Epithelial cell of proximal tubule (primary cell): ENCODE measurements around the gene PRRX1. TPM values are rescaled to one million over a fixed set of nuclear protein-coding genes. Genes with fewer than 3 reads are reported as not detected.

Source experiments
- DNase-seq: peaks from one replicate; pipeline ENCODE4 v3.0.0-alpha.2; 2011; ENCODE audit warnings: low read depth
- H3K4me3 ChIP-seq: 2 replicates; pipeline ENCODE4 v1.5.1; 2011; ENCODE audit warnings: low read depth, mild to moderate bottlenecking, low read length
- CTCF ChIP-seq: conservative IDR thresholded peaks from 2 replicates; pipeline ENCODE4 v1.5.1; 2012; ENCODE audit warnings: low read depth, mild to moderate bottlenecking, low read length
- total RNA-seq: library from RNA; depleted of rRNA; stranded (reverse); fragments of >200 nt; gene quantifications from 2 replicates; pipeline ENCODE4 v1.2.3, GENCODE V29; 2015

PRRX1 gene
- total RNA-seq, 1 donor from 2014 or later: under 0.01 TPM

- H3K4me3 ChIP-seq: no peak overlapping the region
- no peak for DNase-seq
- no peak for TF ChIP-seq CTCF
Observed at GRCh38 chr1:170703591-170703990, 39.7 kb downstream of the PRRX1 start.

DNA sequence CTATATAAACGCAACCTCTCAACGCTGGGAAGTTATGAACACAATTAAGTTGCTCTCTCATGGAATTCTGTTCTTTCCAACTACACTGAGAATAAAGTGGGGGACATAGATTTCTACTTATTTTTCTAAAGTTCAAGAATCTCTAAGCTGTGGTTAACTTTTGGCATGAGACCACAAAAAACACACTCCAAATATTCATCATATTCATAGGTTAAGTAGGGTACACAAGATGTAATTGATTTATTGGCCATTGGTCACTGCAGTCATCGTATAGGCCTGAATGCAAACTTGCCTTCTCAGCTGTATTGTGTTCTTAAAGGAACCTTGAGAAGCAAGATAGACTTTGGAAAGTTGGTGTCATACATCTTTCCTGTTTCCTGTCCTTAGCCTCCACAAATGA is 40.3 kb downstream of the PRRX1 start:
- DNase-seq: no peak
- no peak overlapping the region for H3K4me3 ChIP-seq
- TF ChIP-seq CTCF: no peak

DNA sequence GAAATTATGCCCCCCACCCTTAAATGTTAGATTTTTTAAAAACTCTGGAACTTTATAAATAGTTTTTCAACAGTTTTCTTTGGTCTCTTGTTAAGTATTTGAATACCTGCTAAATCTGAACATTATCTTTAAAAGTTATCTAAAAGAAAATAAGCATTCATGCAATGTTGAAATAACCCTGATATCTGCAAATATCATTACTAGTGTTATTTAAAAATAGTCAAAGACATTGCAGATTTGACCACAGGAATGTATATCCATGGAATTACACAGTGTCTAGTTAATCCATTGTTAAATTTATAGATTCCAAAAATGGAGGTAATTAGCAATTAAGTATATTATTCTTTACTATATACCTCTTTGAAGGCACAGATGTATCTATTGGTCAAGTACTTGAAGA is 42.0 kb downstream of the PRRX1 start:
- DNase-seq: no peak
- H3K4me3 ChIP-seq: no peak overlapping the region
- TF ChIP-seq CTCF: no peak

DNA sequence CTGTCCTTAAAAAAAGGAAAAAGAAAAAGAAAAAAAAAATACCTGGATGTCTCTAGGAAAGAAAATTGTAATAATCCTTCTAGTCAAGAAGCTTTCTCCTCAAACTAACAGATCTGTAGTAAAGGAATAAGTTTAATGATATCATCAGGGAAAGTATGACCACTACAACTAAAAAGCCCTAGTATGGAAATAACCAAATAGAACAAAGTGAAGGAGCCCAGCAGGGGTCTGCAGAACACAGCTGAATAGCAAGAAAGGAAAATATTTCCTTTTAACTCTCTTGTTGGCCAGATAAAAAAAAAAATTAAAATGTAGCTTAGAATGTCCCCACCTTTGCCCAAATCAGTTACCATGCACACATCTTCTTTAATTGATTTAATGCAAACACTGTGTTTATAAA is 43.2 kb downstream of the PRRX1 start:
- H3K4me3 ChIP-seq: no peak overlapping the region
- DNase-seq: no peak
- no peak for TF ChIP-seq CTCF

DNA sequence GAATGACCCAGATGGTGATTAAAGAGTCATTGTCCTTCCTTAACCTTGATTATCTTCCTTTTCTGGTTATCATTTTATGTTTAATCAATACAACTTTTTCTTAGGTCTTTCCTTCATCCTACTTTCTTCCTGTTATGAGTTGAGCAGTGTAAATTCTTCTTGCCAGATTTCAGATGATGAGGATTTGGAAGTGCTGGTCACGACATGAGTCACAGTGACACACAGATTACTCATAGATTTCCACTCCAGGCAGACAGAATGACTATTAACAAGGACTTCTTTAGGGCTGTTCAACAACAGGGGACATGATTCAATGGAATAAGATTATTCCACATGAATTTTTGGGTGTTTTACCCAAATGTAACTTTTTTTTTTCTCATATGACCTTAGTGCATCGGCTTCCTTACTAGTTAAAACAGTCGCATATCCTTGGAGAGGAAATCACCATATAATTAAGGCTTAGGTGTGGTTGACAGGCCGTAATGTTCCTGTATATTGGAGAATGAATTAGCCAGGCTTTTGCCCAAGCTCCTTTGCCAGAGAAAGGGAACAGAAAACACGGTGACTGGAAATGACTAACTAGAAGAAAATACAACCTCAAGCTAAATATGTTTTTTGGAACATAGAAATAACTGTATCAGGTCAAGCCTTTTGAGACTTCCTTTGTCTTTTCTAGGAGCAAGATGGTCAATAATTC is 44.2 kb downstream of the PRRX1 start:
- DNase-seq: peak; percentile 74
- no peak overlapping the region for H3K4me3 ChIP-seq
- TF ChIP-seq CTCF: no peak

DNA sequence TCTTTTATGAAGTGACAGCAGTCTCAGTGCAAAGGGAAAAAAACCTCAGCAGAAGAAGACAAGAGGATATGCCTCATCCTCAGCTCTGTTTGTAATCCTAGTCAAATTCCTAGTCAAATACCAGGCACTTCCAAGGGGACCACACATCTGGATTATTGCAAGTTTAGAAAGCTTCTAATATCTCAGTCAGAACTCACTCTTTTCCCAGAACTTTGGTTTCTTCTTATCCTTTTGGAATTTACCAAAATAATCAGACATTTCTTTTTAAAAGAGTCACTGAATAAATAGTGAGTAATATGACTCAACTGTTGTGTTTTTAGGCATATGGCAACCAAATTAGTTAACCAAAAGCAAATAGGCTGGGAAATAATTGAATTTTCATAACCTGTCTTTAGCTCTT is 47.8 kb downstream of the PRRX1 start:
- H3K4me3 ChIP-seq: no peak overlapping the region
- no peak for TF ChIP-seq CTCF
- no peak for DNase-seq

GRCh38 chr1:170714163-170714562 is 50.2 kb downstream of the PRRX1 start:
- no peak overlapping the region for H3K4me3 ChIP-seq
- DNase-seq: no peak
- no peak for TF ChIP-seq CTCF
